ENCODE results near the gene NTM. TPM values are rescaled to one million over a fixed set of nuclear protein-coding genes. Genes with fewer than 3 reads are reported as not detected.

The NTM gene
- polyA plus RNA-seq, 1 experiment: 33.6 TPM

DNA sequence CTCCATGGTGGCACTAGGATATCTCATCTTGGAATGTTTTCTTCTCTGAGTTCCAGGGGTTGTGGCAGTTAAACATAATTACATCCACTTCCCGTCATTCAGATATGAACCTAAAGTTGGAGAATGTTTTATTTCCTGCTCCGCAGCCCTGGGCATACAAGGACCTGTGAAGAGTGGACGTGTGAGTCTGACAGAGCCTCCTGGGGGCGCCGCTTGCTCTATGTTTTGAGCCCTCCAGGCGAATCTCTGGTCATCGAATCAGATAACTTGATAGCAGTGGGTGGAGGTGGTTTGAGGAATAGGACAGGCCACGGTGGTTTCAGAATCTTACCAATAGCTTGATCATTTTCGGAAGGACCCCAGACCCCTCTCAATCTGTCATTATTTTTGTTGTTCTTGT lies 174.2 kb downstream of the NTM start:
- Histone ChIP-seq H3K36me3 (ENCODE audit: control insufficient read depth, insufficient read depth, low read length) (no peaks in the 10 kb centered on the region), H3K27me3 (ENCODE audit: control insufficient read depth, insufficient read depth, low read length) (no peaks in the 10 kb centered on the region), H3K4me3 (ENCODE audit: low read depth, low read length) (no peak overlapping the region)
- ChIA-PET POLR2A (no interaction called here), CTCF (interaction anchor here (0.6 kb wide), 1 partner anchor 129 kb away, joined by 4 read pairs; no protein-coding TSS in a partner anchor)
- no peak for DNase-seq (ENCODE audit: low read depth)
- TF ChIP-seq, protein P1, sequence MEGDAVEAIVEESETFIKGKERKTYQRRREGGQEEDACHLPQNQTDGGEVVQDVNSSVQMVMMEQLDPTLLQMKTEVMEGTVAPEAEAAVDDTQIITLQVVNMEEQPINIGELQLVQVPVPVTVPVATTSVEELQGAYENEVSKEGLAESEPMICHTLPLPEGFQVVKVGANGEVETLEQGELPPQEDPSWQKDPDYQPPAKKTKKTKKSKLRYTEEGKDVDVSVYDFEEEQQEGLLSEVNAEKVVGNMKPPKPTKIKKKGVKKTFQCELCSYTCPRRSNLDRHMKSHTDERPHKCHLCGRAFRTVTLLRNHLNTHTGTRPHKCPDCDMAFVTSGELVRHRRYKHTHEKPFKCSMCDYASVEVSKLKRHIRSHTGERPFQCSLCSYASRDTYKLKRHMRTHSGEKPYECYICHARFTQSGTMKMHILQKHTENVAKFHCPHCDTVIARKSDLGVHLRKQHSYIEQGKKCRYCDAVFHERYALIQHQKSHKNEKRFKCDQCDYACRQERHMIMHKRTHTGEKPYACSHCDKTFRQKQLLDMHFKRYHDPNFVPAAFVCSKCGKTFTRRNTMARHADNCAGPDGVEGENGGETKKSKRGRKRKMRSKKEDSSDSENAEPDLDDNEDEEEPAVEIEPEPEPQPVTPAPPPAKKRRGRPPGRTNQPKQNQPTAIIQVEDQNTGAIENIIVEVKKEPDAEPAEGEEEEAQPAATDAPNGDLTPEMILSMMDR (IDR thresholded peaks at IDR 0.05; ENCODE audit: insufficient read depth, low read depth, low read length): no peak

GRCh38 chr11:131546218-131546895 lies 175.9 kb downstream of the NTM start:
- TF ChIP-seq, protein P1 (IDR thresholded peaks at IDR 0.05; ENCODE audit: insufficient read depth, low read depth, low read length): no peak
- Histone ChIP-seq H3K4me3 (ENCODE audit: low read depth, low read length) (no peak overlapping the region), H3K36me3 (ENCODE audit: control insufficient read depth, insufficient read depth, low read length) (no peaks in the 10 kb centered on the region), H3K27me3 (ENCODE audit: control insufficient read depth, insufficient read depth, low read length) (no peaks in the 10 kb centered on the region)
- DNase-seq (ENCODE audit: low read depth): no peak
- ChIA-PET POLR2A (no interaction called here), CTCF (no interaction called here)

- DNase-seq (ENCODE audit: low read depth): no peak
- Histone ChIP-seq H3K4me3 (ENCODE audit: low read depth, low read length) (no peak overlapping the region), H3K27me3 (ENCODE audit: control insufficient read depth, insufficient read depth, low read length) (no peaks in the 10 kb centered on the region), H3K36me3 (ENCODE audit: control insufficient read depth, insufficient read depth, low read length) (no peaks in the 10 kb centered on the region)
- ChIA-PET CTCF (no interaction called here), POLR2A (no interaction called here)
- TF ChIP-seq, protein P1 (IDR thresholded peaks at IDR 0.05; ENCODE audit: insufficient read depth, low read depth, low read length): no peak
These were observed 178.7 kb downstream of the NTM start for GRCh38 chr11:131549099-131549498.

- DNase-seq (ENCODE audit: low read depth): no peak
- Histone ChIP-seq H3K27me3 (ENCODE audit: control insufficient read depth, insufficient read depth, low read length) (no peaks in the 10 kb centered on the region), H3K36me3 (ENCODE audit: control insufficient read depth, insufficient read depth, low read length) (no peaks in the 10 kb centered on the region), H3K4me3 (ENCODE audit: low read depth, low read length) (no peak overlapping the region)
- POLR2A ChIA-PET: no interaction called here
- TF ChIP-seq, protein P1 (IDR thresholded peaks at IDR 0.05; ENCODE audit: insufficient read depth, low read depth, low read length): no peak
- CTCF ChIA-PET: no interaction called here
These were observed 179.4 kb downstream of the NTM start for GRCh38 chr11:131549770-131550169.

- Histone ChIP-seq H3K27me3 (ENCODE audit: control insufficient read depth, insufficient read depth, low read length) (no peaks in the 10 kb centered on the region; the same call in 1 of the 2 replicates), H3K36me3 (ENCODE audit: control insufficient read depth, insufficient read depth, low read length) (no peaks in the 10 kb centered on the region), H3K4me3 (ENCODE audit: low read depth, low read length) (no peak overlapping the region)
- TF ChIP-seq, protein P1 (IDR thresholded peaks at IDR 0.05; ENCODE audit: insufficient read depth, low read depth, low read length): no peak
- ChIA-PET POLR2A (no interaction called here), CTCF (no interaction called here)
- DNase-seq (ENCODE audit: low read depth): no peak
These were observed 189.9 kb downstream of the NTM start for GRCh38 chr11:131560287-131560686.

All from BJ (cell line).